K562 (cell line): ENCODE measurements around the gene LPGAT1. TPM values are rescaled to one million over a fixed set of nuclear protein-coding genes. Genes with fewer than 3 reads are reported as not detected.

Experiments used
- ATAC-seq: fragments of 200-7000 bp; cut with Tn5 transposase; 3 replicates; pipeline ENCODE4 v1.9.1; 2020; ENCODE audit warnings: moderate library complexity
- BruUV-seq: library from RNA; stranded (reverse); fragments of 400-500 nt; replicated peaks from 2 replicates; lab custom pipeline; 2021; lab: Mats Ljungman, UMichigan
- CTCF ChIA-PET: fragments of 300-600 bp; formaldehyde crosslinking; extraction: SDS; loops from one replicate; lab custom pipeline; 2021; ENCODE audit warnings: low intra/inter-chr PET ratio; lab: Yijun Ruan, JAX
- POLR2A ChIA-PET: fragments of 300-600, 350-650 bp; sonication (Branson Sonifier 250); formaldehyde crosslinking; extraction: SDS; loops from one replicate; lab custom pipeline; 2021; ENCODE audit warnings: antibody characterized with exemption, inconsistent platforms; lab: Yijun Ruan, JAX
- DNase-seq, 4 experiments: peaks; one replicate each; pipeline versions ENCODE4 v3.0.0 to v3.0.0-alpha.2; 2011 to 2018; ENCODE audit warnings: low spot score in 3 of 4, mixed read lengths in 3 of 4; ENCODE audit errors: extremely low read depth in 1 of 4
- FAIRE-seq: peaks from 2 replicates; lab custom pipeline; 2011; peaks lifted over from hg19 to GRCh38; lab: Jason Lieb, UNC
- H2AFZ ChIP-seq: 2 replicates; pipeline ENCODE4 v1.6.0; 2011; ENCODE audit warnings: low read depth, low read length, control low read depth, inconsistent platforms
- H3K27ac ChIP-seq: fragments of 200-600 bp; 3 replicates; pipeline ENCODE4 v1.8.0; 2011; ENCODE audit warnings: low read depth, mild to moderate bottlenecking, control low read depth, inconsistent platforms, low read length, moderate library complexity, mixed read lengths; ENCODE audit errors: extremely low read depth
- H3K27me3 ChIP-seq, 2 experiments: fragments of 300-600 bp in 1 of 2; 2 replicates in 1 of 2; 3 replicates in 1 of 2; pipeline versions ENCODE4 v1.6.0 to v1.8.0; 2011; ENCODE audit warnings: inconsistent platforms in 2 of 2, low read length in 2 of 2, mild to moderate bottlenecking in 1 of 2, mixed read lengths in 1 of 2, moderate library complexity in 1 of 2; ENCODE audit not compliant: control insufficient read depth in 2 of 2, insufficient read depth in 2 of 2
- H3K36me3 ChIP-seq: fragments of 300-600 bp; 3 replicates; pipeline ENCODE4 v1.8.0; 2011; ENCODE audit warnings: mild to moderate bottlenecking, low read length, inconsistent platforms; ENCODE audit not compliant: control insufficient read depth, insufficient read depth
- H3K4me1 ChIP-seq, 2 experiments: fragments of 200-600 bp in 1 of 2; replicated peaks in 1 of 2; 2 replicates in 1 of 2; 3 replicates in 1 of 2; pipeline versions ENCODE4 v1.5.1 to v1.8.0; 2011; ENCODE audit warnings: inconsistent platforms in 2 of 2, low read length in 2 of 2, mild to moderate bottlenecking in 1 of 2, mixed read lengths in 1 of 2, moderate library complexity in 1 of 2; ENCODE audit not compliant: control insufficient read depth in 2 of 2, insufficient read depth in 2 of 2
- H3K4me2 ChIP-seq: 2 replicates; pipeline ENCODE4 v1.6.1; 2011; ENCODE audit warnings: low read length, control low read depth, inconsistent platforms, mixed read lengths; ENCODE audit not compliant: insufficient read depth
- H3K4me3 ChIP-seq: fragments of 200-600 bp; sonication (generic), shearing (Covaris generic); 2 replicates; pipeline ENCODE4 v1.5.1; 2016; ENCODE audit warnings: control low read depth, inconsistent platforms
- H3K79me2 ChIP-seq: fragments of 200-600 bp; 3 replicates; pipeline ENCODE4 v1.8.0; 2011; ENCODE audit warnings: low read length, inconsistent platforms; ENCODE audit not compliant: control insufficient read depth, insufficient read depth
- H3K9ac ChIP-seq, 2 experiments: 2 replicates each; pipeline versions ENCODE4 v1.6.0 to v1.6.1; 2011; ENCODE audit warnings: low read depth in 2 of 2, low read length in 2 of 2, control low read depth in 1 of 2, inconsistent platforms in 1 of 2, mild to moderate bottlenecking in 1 of 2, mixed read lengths in 1 of 2; ENCODE audit not compliant: insufficient read depth in 1 of 2
- H3K9me1 ChIP-seq: one replicate; pipeline ENCODE4 v1.6.0; 2011; ENCODE audit warnings: inconsistent platforms, mild to moderate bottlenecking, low read length, moderate library complexity; ENCODE audit not compliant: control insufficient read depth, insufficient read depth
- H3K9me3 ChIP-seq: replicated peaks from 2 replicates; pipeline ENCODE4 v1.5.1; 2011; ENCODE audit warnings: low read depth, low read length, inconsistent platforms; ENCODE audit not compliant: control insufficient read depth, insufficient read depth
- H4K20me1 ChIP-seq: replicated peaks from 2 replicates; pipeline ENCODE4 v1.6.1; 2011; ENCODE audit warnings: low read length, inconsistent platforms, mixed read lengths; ENCODE audit not compliant: control insufficient read depth, insufficient read depth
- CHD1 ChIP-seq: fragments of 200-600 bp; sonication (generic); IDR thresholded peaks from one replicate; pipeline ENCODE4 v1.6.1; 2012; ENCODE audit warnings: mild to moderate bottlenecking, moderate library complexity, low read length, inconsistent platforms
- CREB3 ChIP-seq: fragments of 450-650 bp; conservative IDR thresholded peaks from 2 replicates; pipeline ENCODE4 v1.6.1; 2016; ENCODE audit warnings: missing genetic modification characterization, low read depth, mild to moderate bottlenecking, missing compliant biosample characterization, moderate library complexity
- CREM ChIP-seq: IDR thresholded peaks from 2 replicates; pipeline ENCODE4 v1.6.1; 2014; ENCODE audit warnings: antibody characterized with exemption, low read depth
- DACH1 ChIP-seq: fragments of 450-650 bp; IDR thresholded peaks from 2 replicates; pipeline ENCODE4 v1.6.1; 2018; ENCODE audit not compliant: partially characterized antibody
- EP400 ChIP-seq: fragments of 450-650 bp; IDR thresholded peaks from 2 replicates; pipeline ENCODE4 v1.6.1; 2017; ENCODE audit warnings: antibody characterized with exemption, mild to moderate bottlenecking, moderate library complexity
- ETV1 ChIP-seq: fragments of 450-650 bp; conservative IDR thresholded peaks from 2 replicates; pipeline ENCODE4 v1.6.1; 2016; ENCODE audit warnings: missing genetic modification characterization, control low read depth, low read depth, missing compliant biosample characterization
- ILK ChIP-seq: fragments of 450-650 bp; IDR thresholded peaks from 2 replicates; pipeline ENCODE4 v1.6.1; 2016; ENCODE audit warnings: missing genetic modification characterization, low read depth, mild to moderate bottlenecking, missing compliant biosample characterization, moderate library complexity, borderline replicate concordance
- NBN ChIP-seq: fragments of 450-650 bp; IDR thresholded peaks from 2 replicates; pipeline ENCODE4 v1.6.1; 2016; ENCODE audit warnings: low read depth, mild to moderate bottlenecking
- SIN3B ChIP-seq: fragments of 450-650 bp; IDR thresholded peaks from 2 replicates; pipeline ENCODE4 v1.6.1; 2017; ENCODE audit warnings: low read depth, mild to moderate bottlenecking, moderate library complexity
- SREBF2 ChIP-seq: sonication (generic); formaldehyde crosslinking; IDR thresholded peaks from 2 replicates; pipeline ENCODE4 v1.4.0; 2020; ENCODE audit warnings: mild to moderate bottlenecking, missing genetic modification reagents
- TEAD4 ChIP-seq, 2 experiments: sonication (generic) in 1 of 2; formaldehyde crosslinking in 1 of 2; IDR thresholded peaks; 2 replicates each; pipeline versions ENCODE4 v1.6.1 to v1.8.0; 2012 to 2022; ENCODE audit warnings: borderline replicate concordance in 1 of 2, inconsistent platforms in 1 of 2, low read length in 1 of 2, mild to moderate bottlenecking in 1 of 2, missing genetic modification reagents in 1 of 2
- ZNF318 ChIP-seq, 2 experiments: fragments of 450-650 bp; IDR thresholded peaks; 2 replicates each; pipeline ENCODE4 v1.6.1; 2016; ENCODE audit warnings: mild to moderate bottlenecking in 2 of 2, borderline replicate concordance in 1 of 2, low read depth in 1 of 2, moderate library complexity in 1 of 2
- in situ Hi-C: fragments of 300-500 bp; cut with MboI; formaldehyde crosslinking; loops from 4 replicates; pipeline ENCODE4 v1.15.0; 2018; ENCODE audit warnings: inconsistent platforms, mixed read lengths
- intact Hi-C: fragments of 100-400 bp; cut with micrococcal nuclease; formaldehyde crosslinking; loops from 2 replicates; pipeline ENCODE4 v1.14.2; 2022
- polyA plus RNA-seq, 8 experiments: library from polyadenylated mRNA; depleted of rRNA in 4 of 8; stranded (reverse) in 5 of 8; unstranded in 3 of 8; fragments of >200 nt; fragmentation: Nextera tagmentation in 2 of 8; fragmentation: Illumina TruSeq in 1 of 8; extraction: Ambion mirVana in 2 of 8; extraction: Trizol in 1 of 8; gene quantifications; 2 replicates each; pipeline versions ENCODE4 v1.2.1 to v1.2.3, GENCODE V29; 2011 to 2014; ENCODE audit warnings: inconsistent platforms in 1 of 8, missing spikeins in 1 of 8
- total RNA-seq, 7 experiments: library from RNA; depleted of rRNA in 6 of 7; stranded (reverse); fragments of >200 nt in 6 of 7; fragmentation: Illumina TruSeq in 2 of 7; extraction: Trizol in 2 of 7; gene quantifications; 2 replicates each; pipeline versions ENCODE4 v1.2.1 to v1.2.3, GENCODE V29; 2011 to 2021; ENCODE audit warnings: low replicate concordance in 1 of 7

Gene LPGAT1
- total and polyA plus RNA-seq, 9 of the 15 experiments (the other 6 are each of a cell fraction or from before 2014, with no cell fraction given) = 5.7 to 31.4 (median 16.3) TPM

DNA sequence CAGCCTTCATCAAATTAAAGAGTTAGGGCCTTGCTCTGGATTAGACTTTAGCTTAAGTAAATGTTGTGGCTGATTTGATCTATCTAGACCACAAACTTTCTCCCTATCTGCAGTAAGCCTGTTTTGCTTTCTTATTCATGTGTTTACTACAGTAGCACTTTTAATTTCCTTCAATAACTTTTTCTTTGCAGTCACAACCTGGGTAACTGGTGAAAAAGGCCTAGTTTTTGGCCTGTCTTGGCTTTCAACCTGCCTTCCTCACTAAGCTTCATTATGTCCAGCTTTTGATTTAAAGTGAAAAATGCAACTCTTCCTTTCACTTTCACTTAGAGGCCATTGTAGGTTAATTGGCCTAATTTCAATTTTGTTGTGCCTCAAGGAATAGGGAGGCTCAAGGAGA lies 12.5 kb upstream of the LPGAT1 start:
- Histone ChIP-seq H3K9ac (no peak overlapping the region), H2AFZ (peak overlapping the region; percentile 75), H4K20me1 (no peaks in the 10 kb centered on the region), H3K79me2 (no peaks in the 10 kb centered on the region), H3K9me1 (no peaks in the 10 kb centered on the region), H3K27ac (no peak overlapping the region), H3K9me3 (no peaks in the 10 kb centered on the region), H3K4me3 (no peak overlapping the region), H3K4me2 (peak overlapping the region; percentile 39), H3K27me3 (no peaks in the 10 kb centered on the region), H3K36me3 (no peaks in the 10 kb centered on the region), H3K4me1 (peaks cover 0 to 6% of the 10 kb centered on the region in 2 experiments; a peak in 3 of 5 replicates)
- DNase-seq (no peak), FAIRE-seq (no peak), ATAC-seq (no peak)
- ChIA-PET CTCF (no interaction called here), POLR2A (interaction anchor here (0.7 to 1.6 kb wide), 7 partner anchors 9 to 461 kb away, joined by 3 to 5 read pairs (median 4); no protein-coding TSS in a partner anchor)
- in situ Hi-C loops = no loop called here
- TF ChIP-seq SIN3B (no peak), ETV1 (tag) (0 out of 2 replicates have a peak, but pooled peaks have one; percentile 10), EP400 (no peak), CREB3 (tag) (peak; percentile 57; the same call in 1 of the 2 replicates), ZNF318 (IDR thresholded peaks at IDR 0.05; ENCODE audit: borderline replicate concordance in 1 of 2, low read depth in 1 of 2) (0 out of 4 replicates have a peak, but pooled peaks of 1 of the 2 experiments have one; percentile 30), CHD1 (no peak), SREBF2 (no peak), TEAD4 (IDR thresholded peaks at IDR 0.05; ENCODE audit: low read length) (no peak), TEAD4 (CRISPR knock-in tag; IDR thresholded peaks at IDR 0.05; ENCODE audit: borderline replicate concordance) (no peak), ILK (tag) (no peak), NBN (0 out of 2 replicates have a peak, but pooled peaks have one; percentile 22), CREM (no peak), DACH1 (no peak)
- intact Hi-C loops = no loop called here
- BruUV-seq = no TSS peak
